Lung (tissue), 12 donors: Measurements from ENCODE around the gene MACROD1. TPM values are rescaled to one million over a fixed set of nuclear protein-coding genes. Genes with fewer than 3 reads are reported as not detected.

Experiments
- ATAC-seq: fragments of 200-7000 bp; cut with Tn5 transposase; one replicate; pipeline ENCODE4 v1.9.1; 2020; ENCODE audit warnings: moderate number of reproducible peaks; ENCODE audit not compliant: insufficient read depth, low FRiP score
- DNase-seq, 3 donors: peaks; one replicate each; pipeline ENCODE4 v3.0.0-alpha.2; 2013 to 2017
- H3K27ac ChIP-seq, 2 donors: one replicate each; pipeline ENCODE4 v1.5.1; 2013; ENCODE audit warnings: mild to moderate bottlenecking in 2 of 2, moderate library complexity in 2 of 2, control low read depth in 1 of 2, inconsistent platforms in 1 of 2, low read depth in 1 of 2, low read length in 1 of 2
- H3K27me3 ChIP-seq, 3 donors: one replicate each; pipeline ENCODE4 v1.5.1; 2013; ENCODE audit warnings: low read length in 2 of 3; ENCODE audit not compliant: control insufficient read depth in 3 of 3, insufficient read depth in 3 of 3
- H3K36me3 ChIP-seq, 4 donors: one replicate each; pipeline ENCODE4 v1.5.1; 2013; ENCODE audit warnings: low read length in 4 of 4, mild to moderate bottlenecking in 1 of 4, moderate library complexity in 1 of 4; ENCODE audit not compliant: control insufficient read depth in 4 of 4, insufficient read depth in 4 of 4
- H3K4me1 ChIP-seq, 5 donors: one replicate each; pipeline ENCODE4 v1.5.1; 2013; ENCODE audit warnings: low read length in 5 of 5, mild to moderate bottlenecking in 2 of 5, moderate library complexity in 1 of 5; ENCODE audit not compliant: control insufficient read depth in 5 of 5, insufficient read depth in 5 of 5
- H3K4me3 ChIP-seq: one replicate; pipeline ENCODE4 v1.5.1; 2013; ENCODE audit warnings: mild to moderate bottlenecking, control low read depth, moderate library complexity
- H3K9ac ChIP-seq, 2 donors: one replicate each; pipeline ENCODE4 v1.5.1; 2013; ENCODE audit warnings: low read length in 2 of 2, control low read depth in 1 of 2; ENCODE audit not compliant: insufficient read depth in 1 of 2
- H3K9me3 ChIP-seq, 4 donors: one replicate each; pipeline ENCODE4 v1.5.1; 2013; ENCODE audit warnings: low read length in 3 of 4, mild to moderate bottlenecking in 1 of 4, moderate library complexity in 1 of 4; ENCODE audit not compliant: control insufficient read depth in 4 of 4, insufficient read depth in 3 of 4
- CTCF ChIP-seq: IDR thresholded peaks from 2 replicates; pipeline ENCODE4 v1.5.1; 2012; ENCODE audit warnings: mild to moderate bottlenecking; ENCODE audit errors: control extremely low read depth, extremely low read depth
- WGBS, 2 donors: extraction: QIAGEN DNeasy Blood & Tissue Kit; methylation state at CpG; one replicate each; pipeline ENCODE4 v1.1.7; 2013; 5-methylcytosine and 5-hydroxymethylcytosine counted together
- polyA plus RNA-seq, 2 donors: library from polyadenylated mRNA; stranded (reverse); fragments of 200-250 nt; gene quantifications; one replicate each; pipeline ENCODE4 v1.2.1, GENCODE V29; 2013
- total RNA-seq, 2 donors: library from RNA; depleted of rRNA in 1 of 2; stranded (reverse); fragments of >200 nt in 1 of 2; gene quantifications; one replicate each; pipeline ENCODE4 v1.2.1, GENCODE V29; 2014 to 2021
- donor health status: control.
- donor health status: control.
- donor health status: Bipolar disorder and iron deficiency.
- donor health status: healthy.
- donor health status: DM: yes; HTN: yes; CAD: no.

The MACROD1 gene
- total and polyA plus RNA-seq, 4 donors = 9.9 to 70.0 (median 19.0) TPM

DNA sequence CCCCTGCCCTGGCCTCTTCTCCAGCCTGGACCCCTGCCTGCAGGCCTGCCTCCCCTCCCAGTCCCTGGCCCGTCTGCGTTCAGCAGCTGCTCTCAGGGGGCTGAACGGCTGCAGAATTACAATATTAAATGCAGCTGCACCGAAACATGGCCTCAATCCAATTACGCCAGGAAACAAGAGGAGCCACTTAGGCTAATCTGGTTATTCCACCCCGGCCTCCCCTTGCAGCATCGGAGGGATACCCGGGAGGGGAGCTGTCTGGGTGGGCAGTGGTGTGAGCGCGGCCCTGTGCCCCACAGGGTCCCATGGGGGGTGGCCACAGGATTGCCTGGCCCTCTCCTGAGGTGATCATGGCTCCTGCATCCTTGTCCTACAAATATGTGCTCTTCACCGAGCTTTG is 87.6 kb downstream of the MACROD1 start:
- H3K4me3 ChIP-seq = no peak overlapping the region
- 68 to 78% methylated on average over 11 of the region's 11 CpGs for WGBS, 2 donors
- no peaks in the 10 kb centered on the region for H3K27me3 ChIP-seq
- no peak overlapping the region for H3K9ac ChIP-seq
- H3K36me3 ChIP-seq = no peaks in the 10 kb centered on the region
- TF ChIP-seq CTCF = no peak
- no peak overlapping the region for H3K27ac ChIP-seq
- ATAC-seq = no peak
- no peaks in the 10 kb centered on the region for H3K9me3 ChIP-seq
- peaks cover 0 to 10% (median 0%) of the 10 kb centered on the region in 5 donors for H3K4me1 ChIP-seq
- peak; percentile 72 to 89 (median 78) for DNase-seq

GRCh38 chr11:64077607-64078006 is 88.3 kb downstream of the MACROD1 start:
- no peaks in the 10 kb centered on the region for H3K9me3 ChIP-seq
- 93 to 97% methylated on average over 12 of the region's 12 CpGs for WGBS, 2 donors
- peaks cover 0 to 12% (median 0%) of the 10 kb centered on the region in 5 donors for H3K4me1 ChIP-seq
- H3K4me3 ChIP-seq = no peak overlapping the region
- DNase-seq = no peak
- no peaks in the 10 kb centered on the region for H3K27me3 ChIP-seq
- H3K36me3 ChIP-seq = no peaks in the 10 kb centered on the region
- H3K9ac ChIP-seq = no peak overlapping the region
- no peak overlapping the region for H3K27ac ChIP-seq
- no peak for ATAC-seq
- no peak for TF ChIP-seq CTCF

- Histone ChIP-seq H3K4me3 (no peak overlapping the region), H3K9ac (no peak overlapping the region), H3K27me3 (no peaks in the 10 kb centered on the region), H3K36me3 (no peaks in the 10 kb centered on the region), H3K9me3 (no peaks in the 10 kb centered on the region), H3K4me1 (peaks cover 0 to 20% (median 0%) of the 10 kb centered on the region in 5 donors), H3K27ac (no peak overlapping the region)
- ATAC-seq (no peak), DNase-seq (no peak)
- no peak for TF ChIP-seq CTCF
- WGBS, 2 donors = 86 to 92% methylated on average over 8 of the region's 8 CpGs
These were observed 89.2 kb downstream of the MACROD1 start for GRCh38 chr11:64076758-64077157.

DNA sequence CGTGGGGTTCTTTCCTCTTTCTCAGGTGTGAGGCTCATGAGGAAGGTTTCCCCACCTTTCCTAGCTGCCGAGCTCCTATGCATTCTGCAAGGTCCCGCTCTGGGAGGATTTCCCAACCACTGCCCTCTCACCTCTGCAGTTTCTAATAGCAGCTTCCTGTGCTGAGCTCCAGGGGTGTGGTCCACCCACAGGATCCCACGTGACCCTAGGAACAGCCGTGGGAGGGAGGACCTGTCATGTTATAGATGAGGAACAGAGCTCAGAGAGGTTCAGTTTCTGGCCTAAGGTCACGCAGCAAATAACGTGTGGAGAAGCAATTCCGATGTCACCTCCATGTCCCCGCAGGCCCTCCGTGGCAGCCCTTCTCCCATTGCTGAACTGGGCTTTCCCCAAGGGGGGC is 91.7 kb downstream of the MACROD1 start:
- H3K27ac ChIP-seq = no peak overlapping the region
- 63 to 68% methylated on average over 10 of the region's 10 CpGs for WGBS, 2 donors

More for the DNA sequence above, 91.7 kb downstream of the MACROD1 start:
- Histone ChIP-seq H3K36me3 (no peaks in the 10 kb centered on the region), H3K4me3 (no peak overlapping the region), H3K27me3 (no peaks in the 10 kb centered on the region), H3K9me3 (no peaks in the 10 kb centered on the region), H3K9ac (no peak overlapping the region), H3K4me1 (peaks cover 0 to 32% (median 0%) of the 10 kb centered on the region in 5 donors)
- DNase-seq (no peak), ATAC-seq (no peak)
- no peak for TF ChIP-seq CTCF
